K562 (cell line): ENCODE measurements around the gene ACAT2. TPM values are rescaled to one million over a fixed set of nuclear protein-coding genes. Genes with fewer than 3 reads are reported as not detected.

Experiments used
- CBFB ChIP-seq: sonication (generic); formaldehyde crosslinking; IDR thresholded peaks from 2 replicates; pipeline ENCODE4 v1.4.0; 2020; ENCODE audit warnings: mild to moderate bottlenecking, missing genetic modification reagents
- CHCHD3 ChIP-seq: fragments of 250-450 bp; sonication (Bioruptor Pico); IDR thresholded peaks from 2 replicates; pipeline ENCODE4 v2.1.2; 2022; ENCODE audit warnings: mild to moderate bottlenecking
- LARP7 ChIP-seq: fragments of 450-650 bp; IDR thresholded peaks from 2 replicates; pipeline ENCODE4 v1.6.1; 2016
- MBD2 ChIP-seq: sonication (generic); IDR thresholded peaks from 2 replicates; pipeline ENCODE4 v1.6.1; 2016; ENCODE audit warnings: low read depth, borderline replicate concordance
- MIER1 ChIP-seq: fragments of 450-650 bp; IDR thresholded peaks from 2 replicates; pipeline ENCODE4 v1.6.1; 2016; ENCODE audit warnings: antibody characterized with exemption, mild to moderate bottlenecking, low read depth
- MTF1 ChIP-seq: fragments of 250-450 bp; sonication (Bioruptor Pico); IDR thresholded peaks from 2 replicates; pipeline ENCODE4 v1.9.0; 2021; ENCODE audit warnings: moderate library complexity, mild to moderate bottlenecking, inconsistent platforms, borderline replicate concordance
- NCOA2 ChIP-seq, 2 experiments: fragments of 450-650 bp; IDR thresholded peaks; 2 replicates each; pipeline ENCODE4 v1.6.1; 2018; ENCODE audit warnings: mild to moderate bottlenecking in 2 of 2, moderate library complexity in 1 of 2; ENCODE audit not compliant: partially characterized antibody in 2 of 2
- RB1 ChIP-seq: fragments of 450-650 bp; IDR thresholded peaks from 2 replicates; pipeline ENCODE4 v1.6.1; 2017; ENCODE audit warnings: low read depth, mild to moderate bottlenecking
- SIN3B ChIP-seq: fragments of 450-650 bp; IDR thresholded peaks from 2 replicates; pipeline ENCODE4 v1.6.1; 2017; ENCODE audit warnings: low read depth, mild to moderate bottlenecking, moderate library complexity
- SMARCA4 ChIP-seq: fragments of 450-650 bp; IDR thresholded peaks from 2 replicates; pipeline ENCODE4 v1.6.1; 2016
- SREBF1 ChIP-seq: fragments of 150-350 bp; IDR thresholded peaks from 2 replicates; pipeline ENCODE4 v1.6.1; 2014; ENCODE audit warnings: antibody characterized with exemption, low read depth, low read length, borderline replicate concordance
- TCF7 ChIP-seq: sonication (generic); IDR thresholded peaks from 2 replicates; pipeline ENCODE4 v1.6.1; 2016; ENCODE audit warnings: antibody characterized with exemption, borderline replicate concordance
- ZNF224 ChIP-seq: sonication (generic); formaldehyde crosslinking; IDR thresholded peaks from 2 replicates; pipeline ENCODE4 v1.8.0; 2022; ENCODE audit warnings: mild to moderate bottlenecking, missing genetic modification reagents
- polyA plus RNA-seq, 8 experiments: library from polyadenylated mRNA; depleted of rRNA in 4 of 8; stranded (reverse) in 5 of 8; unstranded in 3 of 8; fragments of >200 nt; fragmentation: Nextera tagmentation in 2 of 8; fragmentation: Illumina TruSeq in 1 of 8; extraction: Ambion mirVana in 2 of 8; extraction: Trizol in 1 of 8; gene quantifications; 2 replicates each; pipeline versions ENCODE4 v1.2.1 to v1.2.3, GENCODE V29; 2011 to 2014; ENCODE audit warnings: inconsistent platforms in 1 of 8, missing spikeins in 1 of 8
- total RNA-seq, 7 experiments: library from RNA; depleted of rRNA in 6 of 7; stranded (reverse); fragments of >200 nt in 6 of 7; fragmentation: Illumina TruSeq in 2 of 7; extraction: Trizol in 2 of 7; gene quantifications; 2 replicates each; pipeline versions ENCODE4 v1.2.1 to v1.2.3, GENCODE V29; 2011 to 2021; ENCODE audit warnings: low replicate concordance in 1 of 7
- TF ChIP-seq, protein P1 (sequence below): fragments of 200-800 bp; sonication (Bioruptor generic); IDR thresholded peaks from 2 replicates; pipeline ENCODE4 v1.6.1; 2016; ENCODE audit warnings: missing genetic modification characterization, missing compliant biosample characterization
- TF ChIP-seq, protein P2 (sequence below): fragments of 450-650 bp; formaldehyde crosslinking; IDR thresholded peaks from 2 replicates; pipeline ENCODE4 v1.4.0; 2020; ENCODE audit warnings: mild to moderate bottlenecking, moderate library complexity
- TF ChIP-seq, protein P3 (sequence below): fragments of 250-450 bp; sonication (Bioruptor Pico); IDR thresholded peaks from 2 replicates; pipeline ENCODE4 v1.4.0; 2020; ENCODE audit warnings: mild to moderate bottlenecking
- TF ChIP-seq, protein P4 (sequence below): sonication (generic); formaldehyde crosslinking; IDR thresholded peaks from 2 replicates; pipeline ENCODE4 v1.8.0; 2022; ENCODE audit warnings: mild to moderate bottlenecking, missing genetic modification reagents

The ACAT2 gene
- total and polyA plus RNA-seq, 9 of the 15 experiments (the other 6 are each of a cell fraction or from before 2014, with no cell fraction given), result 63.0 to 309 (median 144) TPM

DNA sequence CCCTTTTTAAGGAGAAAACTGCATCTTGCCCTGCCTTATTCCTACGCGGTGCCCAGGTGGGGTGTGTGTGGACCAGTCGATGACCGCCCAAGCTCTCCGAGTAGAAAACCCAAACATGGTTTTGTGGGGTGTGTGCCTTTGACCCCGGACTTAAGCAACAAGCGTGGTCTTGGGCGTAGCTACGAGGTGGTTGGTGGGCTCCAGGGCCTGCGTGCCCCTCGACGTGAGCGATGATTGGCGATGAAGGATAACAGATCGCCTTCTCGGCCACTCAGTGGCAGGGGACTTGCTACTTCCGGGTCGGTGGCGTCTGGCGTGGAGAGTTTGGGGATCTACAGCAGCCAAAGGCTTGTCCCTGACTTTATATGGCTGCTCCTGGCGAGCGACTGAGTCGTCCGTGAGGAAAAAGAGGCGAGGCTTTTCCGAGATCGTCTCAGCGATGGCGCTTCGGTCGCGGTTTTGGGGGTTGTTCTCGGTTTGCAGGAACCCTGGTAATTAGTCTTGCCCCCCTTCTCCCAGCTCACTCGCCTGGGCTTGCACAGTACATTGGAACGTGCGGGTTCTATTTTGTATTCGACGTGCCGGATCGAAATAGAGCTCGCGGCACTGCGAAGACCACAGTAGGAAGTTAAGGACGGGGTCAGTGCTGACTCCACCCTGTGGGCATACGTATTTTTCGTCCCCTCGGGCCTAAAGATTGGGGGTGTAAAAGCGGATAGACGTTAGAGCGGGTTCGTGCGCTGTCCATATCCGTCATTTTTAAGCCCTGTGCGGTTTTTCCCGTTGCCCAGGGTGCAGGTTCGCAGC is 28.5 kb downstream of the ACAT2 start, which contains the start of gene MRPL18 (continued):
- TF ChIP-seq RB1, result 0 out of 2 replicates have a peak, but pooled peaks have one; percentile 17
- no peak for TF ChIP-seq MTF1 (CRISPR knock-in tag)
- no peak for TF ChIP-seq TCF7
- TF ChIP-seq, protein P1, sequence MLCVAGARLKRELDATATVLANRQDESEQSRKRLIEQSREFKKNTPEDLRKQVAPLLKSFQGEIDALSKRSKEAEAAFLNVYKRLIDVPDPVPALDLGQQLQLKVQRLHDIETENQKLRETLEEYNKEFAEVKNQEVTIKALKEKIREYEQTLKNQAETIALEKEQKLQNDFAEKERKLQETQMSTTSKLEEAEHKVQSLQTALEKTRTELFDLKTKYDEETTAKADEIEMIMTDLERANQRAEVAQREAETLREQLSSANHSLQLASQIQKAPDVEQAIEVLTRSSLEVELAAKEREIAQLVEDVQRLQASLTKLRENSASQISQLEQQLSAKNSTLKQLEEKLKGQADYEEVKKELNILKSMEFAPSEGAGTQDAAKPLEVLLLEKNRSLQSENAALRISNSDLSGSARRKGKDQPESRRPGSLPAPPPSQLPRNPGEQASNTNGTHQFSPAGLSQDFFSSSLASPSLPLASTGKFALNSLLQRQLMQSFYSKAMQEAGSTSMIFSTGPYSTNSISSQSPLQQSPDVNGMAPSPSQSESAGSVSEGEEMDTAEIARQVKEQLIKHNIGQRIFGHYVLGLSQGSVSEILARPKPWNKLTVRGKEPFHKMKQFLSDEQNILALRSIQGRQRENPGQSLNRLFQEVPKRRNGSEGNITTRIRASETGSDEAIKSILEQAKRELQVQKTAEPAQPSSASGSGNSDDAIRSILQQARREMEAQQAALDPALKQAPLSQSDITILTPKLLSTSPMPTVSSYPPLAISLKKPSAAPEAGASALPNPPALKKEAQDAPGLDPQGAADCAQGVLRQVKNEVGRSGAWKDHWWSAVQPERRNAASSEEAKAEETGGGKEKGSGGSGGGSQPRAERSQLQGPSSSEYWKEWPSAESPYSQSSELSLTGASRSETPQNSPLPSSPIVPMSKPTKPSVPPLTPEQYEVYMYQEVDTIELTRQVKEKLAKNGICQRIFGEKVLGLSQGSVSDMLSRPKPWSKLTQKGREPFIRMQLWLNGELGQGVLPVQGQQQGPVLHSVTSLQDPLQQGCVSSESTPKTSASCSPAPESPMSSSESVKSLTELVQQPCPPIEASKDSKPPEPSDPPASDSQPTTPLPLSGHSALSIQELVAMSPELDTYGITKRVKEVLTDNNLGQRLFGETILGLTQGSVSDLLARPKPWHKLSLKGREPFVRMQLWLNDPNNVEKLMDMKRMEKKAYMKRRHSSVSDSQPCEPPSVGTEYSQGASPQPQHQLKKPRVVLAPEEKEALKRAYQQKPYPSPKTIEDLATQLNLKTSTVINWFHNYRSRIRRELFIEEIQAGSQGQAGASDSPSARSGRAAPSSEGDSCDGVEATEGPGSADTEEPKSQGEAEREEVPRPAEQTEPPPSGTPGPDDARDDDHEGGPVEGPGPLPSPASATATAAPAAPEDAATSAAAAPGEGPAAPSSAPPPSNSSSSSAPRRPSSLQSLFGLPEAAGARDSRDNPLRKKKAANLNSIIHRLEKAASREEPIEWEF, result no peak
- TF ChIP-seq SREBF1, result no peak
- TF ChIP-seq, protein P2, sequence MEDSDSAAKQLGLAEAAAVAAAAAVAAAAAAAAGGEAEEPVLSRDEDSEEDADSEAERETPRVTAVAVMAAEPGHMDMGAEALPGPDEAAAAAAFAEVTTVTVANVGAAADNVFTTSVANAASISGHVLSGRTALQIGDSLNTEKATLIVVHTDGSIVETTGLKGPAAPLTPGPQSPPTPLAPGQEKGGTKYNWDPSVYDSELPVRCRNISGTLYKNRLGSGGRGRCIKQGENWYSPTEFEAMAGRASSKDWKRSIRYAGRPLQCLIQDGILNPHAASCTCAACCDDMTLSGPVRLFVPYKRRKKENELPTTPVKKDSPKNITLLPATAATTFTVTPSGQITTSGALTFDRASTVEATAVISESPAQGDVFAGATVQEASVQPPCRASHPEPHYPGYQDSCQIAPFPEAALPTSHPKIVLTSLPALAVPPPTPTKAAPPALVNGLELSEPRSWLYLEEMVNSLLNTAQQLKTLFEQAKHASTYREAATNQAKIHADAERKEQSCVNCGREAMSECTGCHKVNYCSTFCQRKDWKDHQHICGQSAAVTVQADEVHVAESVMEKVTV (CRISPR knock-in tag), result no peak
- peak; percentile 58 for TF ChIP-seq SIN3B
- TF ChIP-seq, protein P3, sequence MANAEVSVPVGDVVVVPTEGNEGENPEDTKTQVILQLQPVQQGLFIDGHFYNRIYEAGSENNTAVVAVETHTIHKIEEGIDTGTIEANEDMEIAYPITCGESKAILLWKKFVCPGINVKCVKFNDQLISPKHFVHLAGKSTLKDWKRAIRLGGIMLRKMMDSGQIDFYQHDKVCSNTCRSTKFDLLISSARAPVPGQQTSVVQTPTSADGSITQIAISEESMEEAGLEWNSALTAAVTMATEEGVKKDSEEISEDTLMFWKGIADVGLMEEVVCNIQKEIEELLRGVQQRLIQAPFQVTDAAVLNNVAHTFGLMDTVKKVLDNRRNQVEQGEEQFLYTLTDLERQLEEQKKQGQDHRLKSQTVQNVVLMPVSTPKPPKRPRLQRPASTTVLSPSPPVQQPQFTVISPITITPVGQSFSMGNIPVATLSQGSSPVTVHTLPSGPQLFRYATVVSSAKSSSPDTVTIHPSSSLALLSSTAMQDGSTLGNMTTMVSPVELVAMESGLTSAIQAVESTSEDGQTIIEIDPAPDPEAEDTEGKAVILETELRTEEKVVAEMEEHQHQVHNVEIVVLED, result peak; percentile 97
- TF ChIP-seq, protein P4, sequence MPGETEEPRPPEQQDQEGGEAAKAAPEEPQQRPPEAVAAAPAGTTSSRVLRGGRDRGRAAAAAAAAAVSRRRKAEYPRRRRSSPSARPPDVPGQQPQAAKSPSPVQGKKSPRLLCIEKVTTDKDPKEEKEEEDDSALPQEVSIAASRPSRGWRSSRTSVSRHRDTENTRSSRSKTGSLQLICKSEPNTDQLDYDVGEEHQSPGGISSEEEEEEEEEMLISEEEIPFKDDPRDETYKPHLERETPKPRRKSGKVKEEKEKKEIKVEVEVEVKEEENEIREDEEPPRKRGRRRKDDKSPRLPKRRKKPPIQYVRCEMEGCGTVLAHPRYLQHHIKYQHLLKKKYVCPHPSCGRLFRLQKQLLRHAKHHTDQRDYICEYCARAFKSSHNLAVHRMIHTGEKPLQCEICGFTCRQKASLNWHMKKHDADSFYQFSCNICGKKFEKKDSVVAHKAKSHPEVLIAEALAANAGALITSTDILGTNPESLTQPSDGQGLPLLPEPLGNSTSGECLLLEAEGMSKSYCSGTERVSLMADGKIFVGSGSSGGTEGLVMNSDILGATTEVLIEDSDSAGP (CRISPR knock-in tag), result no peak
- TF ChIP-seq ZNF224 (CRISPR knock-in tag), result no peak
- TF ChIP-seq CBFB (CRISPR knock-in tag), result no peak; the same call in 1 of the 2 replicates
- peak; percentile 97 for TF ChIP-seq MBD2
- TF ChIP-seq NCOA2 (IDR thresholded peaks at IDR 0.05; ENCODE audit: partially characterized antibody in 2 of 2), result no peak
- no peak for TF ChIP-seq CHCHD3 (CRISPR knock-in tag)
- no peak for TF ChIP-seq LARP7
- no peak for TF ChIP-seq MIER1
- no peak for TF ChIP-seq SMARCA4
